Tibial nerve (tissue), 3 donors: ENCODE measurements around the gene ZBED1.

Experiments used
- POLR2A ChIP-seq, 2 donors: fragments of 450-650 bp; IDR thresholded peaks; one replicate each; pipeline ENCODE4 v1.6.1; 2017; ENCODE audit warnings: antibody characterized with exemption in 2 of 2, mild to moderate bottlenecking in 2 of 2, moderate library complexity in 2 of 2
- TF ChIP-seq, protein P1 (sequence below), 5 experiments: fragments of 200-600 bp in 3 of 5; fragments of 450-650 bp in 2 of 5; sonication (generic) in 3 of 5; IDR thresholded peaks; one replicate each; pipeline ENCODE4 v1.5.1; 2016 to 2019; ENCODE audit warnings: antibody characterized with exemption in 5 of 5, mild to moderate bottlenecking in 3 of 5, moderate library complexity in 2 of 5

DNA sequence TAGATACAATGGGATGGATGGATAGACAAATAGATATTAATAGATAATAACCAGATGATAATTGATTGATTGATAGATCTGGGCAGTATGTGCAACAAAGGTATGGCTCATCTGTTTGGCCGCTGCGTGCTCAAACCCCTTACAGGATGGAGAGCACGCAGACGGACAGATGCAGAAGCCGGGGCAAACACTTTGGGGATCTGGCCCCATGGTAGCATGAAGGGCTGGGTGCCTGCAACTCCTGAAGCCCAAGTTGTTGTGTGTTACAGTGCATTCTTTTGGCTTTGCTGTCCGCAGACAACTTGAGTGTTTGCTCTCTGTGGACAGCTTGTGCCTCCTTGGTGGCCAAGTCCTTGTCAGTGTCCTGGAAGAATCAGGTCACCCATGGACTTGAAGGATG lies 10.6 kb upstream of the ZBED1 start:
- TF ChIP-seq, protein P1, sequence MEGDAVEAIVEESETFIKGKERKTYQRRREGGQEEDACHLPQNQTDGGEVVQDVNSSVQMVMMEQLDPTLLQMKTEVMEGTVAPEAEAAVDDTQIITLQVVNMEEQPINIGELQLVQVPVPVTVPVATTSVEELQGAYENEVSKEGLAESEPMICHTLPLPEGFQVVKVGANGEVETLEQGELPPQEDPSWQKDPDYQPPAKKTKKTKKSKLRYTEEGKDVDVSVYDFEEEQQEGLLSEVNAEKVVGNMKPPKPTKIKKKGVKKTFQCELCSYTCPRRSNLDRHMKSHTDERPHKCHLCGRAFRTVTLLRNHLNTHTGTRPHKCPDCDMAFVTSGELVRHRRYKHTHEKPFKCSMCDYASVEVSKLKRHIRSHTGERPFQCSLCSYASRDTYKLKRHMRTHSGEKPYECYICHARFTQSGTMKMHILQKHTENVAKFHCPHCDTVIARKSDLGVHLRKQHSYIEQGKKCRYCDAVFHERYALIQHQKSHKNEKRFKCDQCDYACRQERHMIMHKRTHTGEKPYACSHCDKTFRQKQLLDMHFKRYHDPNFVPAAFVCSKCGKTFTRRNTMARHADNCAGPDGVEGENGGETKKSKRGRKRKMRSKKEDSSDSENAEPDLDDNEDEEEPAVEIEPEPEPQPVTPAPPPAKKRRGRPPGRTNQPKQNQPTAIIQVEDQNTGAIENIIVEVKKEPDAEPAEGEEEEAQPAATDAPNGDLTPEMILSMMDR (IDR thresholded peaks at IDR 0.05): no peak
- no peak for TF ChIP-seq POLR2A (IDR thresholded peaks at IDR 0.05)
